K562 (cell line): ENCODE data around the gene HCFC1R1.

Source experiments
- CTCF ChIP-seq, 3 experiments: IDR thresholded peaks in 2 of 3; conservative IDR thresholded peaks in 1 of 3; 2 replicates each; pipeline ENCODE4 v1.5.1; 2011 to 2012; ENCODE audit warnings: low read length in 3 of 3, mild to moderate bottlenecking in 3 of 3, control low read depth in 2 of 3, improper control_type of control experiment in 1 of 3, inconsistent platforms in 1 of 3, low read depth in 1 of 3, mixed read lengths in 1 of 3, moderate library complexity in 1 of 3; ENCODE audit not compliant: insufficient read depth in 2 of 3
- E2F6 ChIP-seq, 2 experiments: IDR thresholded peaks; 2 replicates each; pipeline ENCODE4 v1.6.1; 2011; ENCODE audit warnings: borderline replicate concordance in 1 of 2, control low read depth in 1 of 2, low read depth in 1 of 2, low read length in 1 of 2, mild to moderate bottlenecking in 1 of 2, mixed read lengths in 1 of 2, moderate library complexity in 1 of 2; ENCODE audit not compliant: insufficient read depth in 1 of 2, insufficient read length in 1 of 2, poor library complexity in 1 of 2, severe bottlenecking in 1 of 2; ENCODE audit errors: extremely low read depth in 1 of 2
- MAX ChIP-seq: sonication (generic); formaldehyde crosslinking; IDR thresholded peaks from 2 replicates; pipeline ENCODE4 v1.9.0; 2022; ENCODE audit warnings: mild to moderate bottlenecking, missing genetic modification reagents
- POLR2A ChIP-seq: fragments of 450-650 bp; conservative IDR thresholded peaks from 2 replicates; pipeline ENCODE4 v1.6.1; 2016
- POLR2AphosphoS2 ChIP-seq: IDR thresholded peaks from 2 replicates; pipeline ENCODE4 v1.6.1; 2012; ENCODE audit warnings: low read length, improper control_type of control experiment
- RAD21 ChIP-seq, 2 experiments: fragments of 250-450 bp in 1 of 2; fragments of 450-650 bp in 1 of 2; sonication (Bioruptor Pico) in 1 of 2; formaldehyde crosslinking in 1 of 2; IDR thresholded peaks in 1 of 2; conservative IDR thresholded peaks in 1 of 2; 2 replicates each; pipeline versions ENCODE4 v1.4.0 to v1.8.0; 2020 to 2022; ENCODE audit warnings: mild to moderate bottlenecking in 2 of 2, moderate library complexity in 1 of 2
- TEAD4 ChIP-seq, 2 experiments: sonication (generic) in 1 of 2; formaldehyde crosslinking in 1 of 2; IDR thresholded peaks; 2 replicates each; pipeline versions ENCODE4 v1.6.1 to v1.8.0; 2012 to 2022; ENCODE audit warnings: borderline replicate concordance in 1 of 2, inconsistent platforms in 1 of 2, low read length in 1 of 2, mild to moderate bottlenecking in 1 of 2, missing genetic modification reagents in 1 of 2
- TRIM25 ChIP-seq: fragments of 450-650 bp; IDR thresholded peaks from 2 replicates; pipeline ENCODE4 v1.7.0; 2016; ENCODE audit warnings: borderline replicate concordance
- YY1 ChIP-seq, 3 experiments: IDR thresholded peaks; 2 replicates each; pipeline ENCODE4 v1.6.1; 2011; ENCODE audit warnings: low read length in 2 of 3, mild to moderate bottlenecking in 2 of 3, moderate library complexity in 2 of 3, borderline replicate concordance in 1 of 3, control low read depth in 1 of 3, low read depth in 1 of 3; ENCODE audit not compliant: insufficient read depth in 3 of 3, insufficient replicate concordance in 2 of 3, control insufficient read depth in 1 of 3, insufficient read length in 1 of 3; ENCODE audit errors: extremely low read depth in 1 of 3
- ZBTB7A ChIP-seq: IDR thresholded peaks from 2 replicates; pipeline ENCODE4 v1.6.1; 2011; ENCODE audit warnings: low read depth, mild to moderate bottlenecking, low read length, moderate library complexity, borderline replicate concordance; ENCODE audit not compliant: control insufficient read depth
- ZNF395 ChIP-seq: fragments of 200-800 bp; sonication (Bioruptor generic); IDR thresholded peaks from 2 replicates; pipeline ENCODE4 v1.6.1; 2017; ENCODE audit warnings: missing genetic modification characterization, missing compliant biosample characterization
- ZNF639 ChIP-seq, 2 experiments: fragments of 200-800 bp in 1 of 2; sonication (Bioruptor generic) in 1 of 2; sonication (generic) in 1 of 2; formaldehyde crosslinking in 1 of 2; IDR thresholded peaks in 1 of 2; conservative IDR thresholded peaks in 1 of 2; 2 replicates each; pipeline versions ENCODE4 v1.5.0 to v1.6.1; 2016 to 2020; ENCODE audit warnings: missing compliant biosample characterization in 1 of 2, missing genetic modification characterization in 1 of 2, missing genetic modification reagents in 1 of 2

GRCh38 chr16:3022208-3022683 is 1.5 kb downstream of the HCFC1R1 start:
- TF ChIP-seq RAD21 (CRISPR knock-in tag; conservative IDR thresholded peaks at IDR 0.05 in 1 of 2, IDR thresholded peaks at IDR 0.05 in 1 of 2) = no peak
- peak; percentile 18; the same call in 1 of the 2 replicates for TF ChIP-seq ZBTB7A
- peak; percentile 1; the same call in 1 of the 2 replicates for TF ChIP-seq POLR2AphosphoS2
- no peak for TF ChIP-seq TRIM25
- no peak for TF ChIP-seq ZNF639 (CRISPR knock-in tag; conservative IDR thresholded peaks at IDR 0.05 in 1 of 2, IDR thresholded peaks at IDR 0.05 in 1 of 2)
- TF ChIP-seq MAX (CRISPR knock-in tag) = no peak
- TF ChIP-seq CTCF (IDR thresholded peaks at IDR 0.05 in 2 of 3, conservative IDR thresholded peaks at IDR 0.05 in 1 of 3; ENCODE audit: insufficient read depth in 2 of 3, low read depth in 1 of 3, low read length in 3 of 3) = no peak
- no peak for TF ChIP-seq POLR2A
- TF ChIP-seq E2F6 (IDR thresholded peaks at IDR 0.05; ENCODE audit: borderline replicate concordance in 1 of 2, extremely low read depth in 1 of 2, insufficient read depth in 1 of 2, insufficient read length in 1 of 2, low read depth in 1 of 2, low read length in 1 of 2, poor library complexity in 1 of 2, severe bottlenecking in 1 of 2) = no peak
- TF ChIP-seq ZNF395 (CRISPR knock-in tag) = 0 out of 2 replicates have a peak, but pooled peaks have one; percentile 12
- no peak for TF ChIP-seq YY1 (IDR thresholded peaks at IDR 0.05; ENCODE audit: borderline replicate concordance in 1 of 3, control insufficient read depth in 1 of 3, extremely low read depth in 1 of 3, insufficient read depth in 3 of 3, insufficient read length in 1 of 3, insufficient replicate concordance in 2 of 3, low read depth in 1 of 3, low read length in 2 of 3)
- peak; percentile 66 for TF ChIP-seq TEAD4 (IDR thresholded peaks at IDR 0.05; ENCODE audit: low read length)
- TF ChIP-seq TEAD4 (CRISPR knock-in tag; IDR thresholded peaks at IDR 0.05; ENCODE audit: borderline replicate concordance) = no peak
